Raji (cell line): ENCODE data around the gene CHAF1B.

Experiments
- POLR2A ChIP-seq: IDR thresholded peaks from 2 replicates; pipeline ENCODE4 v1.6.1; 2011; ENCODE audit warnings: low read depth, low read length, control low read depth; ENCODE audit not compliant: insufficient read depth

The CHAF1B gene

DNA sequence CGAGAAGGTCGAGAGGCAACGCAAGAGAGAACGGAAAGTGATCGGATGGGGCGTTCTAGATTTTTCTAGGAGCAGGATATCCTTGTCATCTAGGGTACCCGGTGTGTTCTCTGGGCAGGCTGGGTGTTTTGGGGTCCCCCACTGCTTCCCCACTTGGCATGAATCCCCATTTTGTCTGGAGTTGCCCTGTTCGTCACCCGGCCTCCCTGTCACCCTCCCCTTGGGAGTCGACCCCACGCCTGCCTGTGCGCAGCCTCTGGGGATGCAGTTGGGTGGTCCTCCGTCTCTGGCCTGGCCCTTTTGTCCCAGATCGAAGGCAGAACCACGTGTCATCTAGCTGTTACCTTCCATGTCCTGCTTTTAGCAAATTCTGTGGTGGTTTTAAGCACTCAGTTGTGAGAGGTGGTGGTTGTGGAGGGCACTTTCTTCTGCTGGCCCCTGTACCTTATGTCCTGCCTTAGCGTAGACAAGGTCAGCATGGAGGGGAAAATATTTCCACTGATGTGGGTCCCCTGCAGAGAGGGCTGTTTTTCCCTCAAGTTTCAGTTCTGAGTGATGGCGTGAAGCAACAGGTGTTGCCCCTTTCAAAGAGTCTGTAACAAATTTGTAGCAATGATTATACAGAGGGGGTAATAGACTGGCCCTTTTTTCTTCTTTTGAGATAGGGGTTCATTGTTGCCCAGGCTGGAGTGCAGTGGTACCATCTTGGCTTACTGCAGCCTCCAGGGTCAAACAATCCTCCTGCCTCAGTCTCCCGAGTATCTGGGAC lies 35.6 kb downstream of the CHAF1B start:
- no peak for TF ChIP-seq POLR2A

DNA sequence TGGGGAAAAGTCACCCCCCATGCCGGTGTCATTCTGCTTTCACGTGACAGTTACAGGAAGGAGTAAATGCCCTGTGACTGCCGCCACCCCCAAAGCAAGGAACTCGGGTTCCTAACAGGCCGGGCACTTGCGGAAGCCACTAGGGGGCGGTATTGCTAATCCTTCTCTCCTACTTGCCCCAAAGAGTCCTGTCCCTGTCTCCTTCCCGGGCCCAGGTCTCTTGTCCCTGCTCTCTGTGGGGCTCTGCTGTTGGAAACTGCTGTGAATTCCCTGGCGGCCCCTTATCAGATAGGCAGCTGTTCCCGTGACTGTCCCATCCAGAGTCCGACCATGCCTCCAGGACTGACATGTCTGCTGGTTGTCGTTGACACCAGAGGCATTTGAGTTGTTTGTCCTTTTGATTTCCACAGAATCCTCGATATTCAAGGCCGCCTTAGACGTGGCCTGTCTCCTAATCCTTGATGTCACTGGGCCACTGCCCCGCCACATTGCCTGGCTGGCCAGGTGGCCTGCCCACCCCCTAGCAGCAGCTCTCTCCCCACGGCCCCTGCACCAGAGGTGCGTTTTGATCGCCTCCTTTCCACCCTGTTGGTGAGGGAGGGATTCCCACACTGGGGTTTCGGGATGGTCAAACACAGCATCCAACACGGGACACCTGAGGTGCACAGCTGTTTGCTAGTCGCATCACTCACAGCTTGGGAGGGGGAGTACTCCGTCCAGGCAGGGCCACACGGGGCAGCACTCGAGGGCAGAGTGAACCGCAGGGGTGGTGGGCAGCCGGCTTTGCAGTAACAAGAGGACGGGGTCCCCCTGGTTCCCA lies 37.3 kb downstream of the CHAF1B start:
- no peak for TF ChIP-seq POLR2A

DNA sequence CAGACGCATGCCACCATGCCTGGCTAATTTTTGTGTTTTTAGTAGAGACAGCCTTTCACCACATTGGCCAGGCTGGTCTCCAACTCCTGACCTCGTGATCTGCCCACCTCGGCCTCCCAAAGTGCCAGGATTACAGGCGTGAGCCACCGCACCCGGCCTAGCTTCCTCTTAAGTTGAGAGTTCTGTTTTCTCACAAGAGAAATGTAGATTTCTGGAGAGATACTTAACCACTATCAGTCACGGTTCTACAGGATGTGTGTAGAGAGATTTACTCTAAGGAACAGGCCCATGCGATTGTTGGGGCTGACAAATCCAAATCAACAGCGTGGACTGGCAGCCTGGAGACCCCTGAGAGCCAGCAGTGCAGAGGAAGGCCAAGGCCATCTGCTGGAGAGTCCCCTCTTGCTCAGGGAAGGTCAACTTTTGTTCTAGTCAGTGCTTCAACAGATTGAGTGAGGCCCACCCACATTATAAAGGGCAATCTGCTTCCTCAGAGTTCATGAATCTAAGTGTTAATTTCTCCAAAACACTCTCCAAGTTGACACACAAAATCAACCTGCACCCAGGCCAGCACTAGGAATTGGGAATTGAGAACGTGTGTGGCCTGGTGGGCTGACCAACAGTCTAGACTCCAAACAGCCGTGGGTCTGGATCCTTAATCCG lies 38.7 kb downstream of the CHAF1B start:
- no peak for TF ChIP-seq POLR2A

DNA sequence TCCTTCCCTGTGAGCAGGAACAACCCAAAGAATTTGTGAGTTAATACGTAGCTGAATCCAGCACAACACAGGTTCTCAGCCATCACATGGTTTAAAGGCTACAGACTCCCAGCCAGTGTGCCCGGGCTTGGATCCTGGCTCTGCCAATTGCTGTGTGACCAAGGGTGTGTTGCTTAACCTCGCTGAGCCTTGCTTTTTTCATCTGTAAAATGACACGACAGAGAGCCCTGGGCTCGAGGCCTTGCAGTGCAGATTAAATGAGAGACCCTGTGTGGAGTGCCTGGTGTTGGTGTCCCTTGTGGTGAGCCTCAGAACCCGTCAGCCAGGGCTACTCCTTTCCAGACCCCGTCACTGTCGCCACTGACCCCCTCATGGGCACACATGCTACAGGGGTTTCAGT lies 39.4 kb downstream of the CHAF1B start:
- TF ChIP-seq POLR2A, result no peak

DNA sequence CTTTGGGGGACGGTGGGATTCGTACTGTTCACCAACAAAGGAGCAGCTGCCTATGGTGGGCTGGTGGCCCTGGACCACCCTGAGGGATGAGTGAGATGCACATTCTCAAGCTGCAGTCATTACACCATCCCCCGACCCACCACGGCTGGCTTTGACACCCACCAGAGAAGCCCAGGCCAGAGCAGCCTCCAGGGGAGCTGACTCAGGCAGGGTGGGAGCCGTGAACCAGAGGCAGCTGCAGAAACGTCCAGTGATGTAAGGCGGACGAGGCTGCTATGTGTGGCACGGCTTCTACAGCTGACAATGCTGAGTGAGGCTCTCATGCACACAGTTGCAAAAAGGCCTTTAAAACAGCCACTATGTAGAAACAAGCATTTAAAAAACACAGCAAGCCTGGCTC lies 40.1 kb downstream of the CHAF1B start:
- no peak for TF ChIP-seq POLR2A

DNA sequence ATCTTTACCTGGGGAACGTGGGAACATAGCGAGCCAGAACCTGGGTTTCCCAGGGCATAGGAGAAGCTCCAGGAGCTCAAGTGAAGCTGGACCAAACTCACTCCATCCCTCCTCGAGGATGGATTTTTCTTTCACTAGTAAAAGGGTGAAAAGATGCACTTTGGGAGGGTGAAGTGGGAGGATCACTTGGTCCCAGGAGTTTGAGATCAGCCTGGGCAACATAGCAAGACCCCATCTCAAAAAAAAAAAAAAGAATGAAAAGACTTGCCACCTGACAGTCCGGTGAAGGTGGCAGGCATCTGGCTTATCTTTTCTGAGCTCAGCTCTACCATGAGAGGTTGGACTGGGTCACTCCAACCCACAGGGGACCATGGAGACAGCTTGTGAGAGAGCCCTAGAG lies 42.3 kb downstream of the CHAF1B start:
- no peak for TF ChIP-seq POLR2A

DNA sequence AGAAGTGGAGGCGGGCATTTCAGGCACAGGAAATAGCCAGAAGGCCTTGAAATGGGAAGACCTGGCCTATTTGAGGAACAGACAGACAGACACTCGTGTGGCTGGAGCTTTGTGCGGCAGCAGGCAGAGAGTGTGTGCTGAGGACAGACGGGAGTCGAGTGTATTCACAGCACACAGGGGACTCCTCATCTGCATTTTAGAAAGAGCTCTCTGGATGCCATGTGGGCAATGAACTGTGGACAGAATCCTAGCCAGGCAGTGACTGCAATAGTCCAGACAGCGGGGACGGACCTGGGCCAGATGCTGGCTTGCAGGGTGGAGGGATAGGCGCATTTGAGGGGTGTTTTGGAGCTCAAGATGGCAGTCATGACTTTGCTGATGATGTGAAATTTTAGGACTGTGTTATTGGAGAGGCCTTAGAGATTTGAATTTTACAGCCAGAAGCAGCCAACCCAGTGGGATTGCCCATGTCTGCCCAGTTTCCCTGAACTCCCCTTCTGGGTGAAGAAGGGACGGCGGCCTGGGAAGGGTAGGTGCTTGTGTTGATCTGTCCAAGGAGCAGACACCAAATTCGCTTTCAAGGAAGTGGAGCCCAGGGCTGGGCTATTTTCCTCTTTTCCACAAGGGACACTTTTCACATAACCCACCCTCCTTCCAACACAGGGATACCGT lies 43.7 kb downstream of the CHAF1B start:
- no peak for TF ChIP-seq POLR2A

DNA sequence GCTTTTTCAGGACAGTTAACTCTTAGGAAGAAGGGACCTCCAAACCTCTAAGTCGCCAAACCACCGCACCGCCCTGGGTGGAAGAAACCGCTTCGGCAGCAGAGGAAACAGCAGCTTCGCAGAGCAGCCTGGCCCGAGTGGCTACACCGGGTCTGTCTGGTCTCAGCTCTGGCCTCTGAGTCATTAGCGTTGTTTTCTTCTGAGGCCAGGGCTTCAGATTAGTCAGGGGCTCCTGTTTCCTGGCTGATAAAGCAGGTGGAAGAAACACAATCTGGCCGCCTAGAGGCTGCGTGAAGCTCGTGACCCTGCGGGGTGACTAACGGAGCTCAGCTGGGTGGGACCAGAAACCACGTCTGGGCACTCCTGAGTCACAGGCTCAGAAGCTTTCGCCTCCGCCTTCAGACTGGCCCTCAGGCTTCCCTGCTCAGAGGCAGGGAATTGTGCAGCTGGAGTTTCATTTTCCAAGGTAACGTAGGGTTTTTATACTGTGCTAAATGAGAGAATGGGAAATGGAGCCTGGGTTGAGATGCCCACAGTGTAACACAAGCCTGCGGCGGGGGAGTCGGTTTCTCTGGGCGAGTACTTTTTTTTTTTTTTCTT lies 44.9 kb downstream of the CHAF1B start:
- no peak for TF ChIP-seq POLR2A

DNA sequence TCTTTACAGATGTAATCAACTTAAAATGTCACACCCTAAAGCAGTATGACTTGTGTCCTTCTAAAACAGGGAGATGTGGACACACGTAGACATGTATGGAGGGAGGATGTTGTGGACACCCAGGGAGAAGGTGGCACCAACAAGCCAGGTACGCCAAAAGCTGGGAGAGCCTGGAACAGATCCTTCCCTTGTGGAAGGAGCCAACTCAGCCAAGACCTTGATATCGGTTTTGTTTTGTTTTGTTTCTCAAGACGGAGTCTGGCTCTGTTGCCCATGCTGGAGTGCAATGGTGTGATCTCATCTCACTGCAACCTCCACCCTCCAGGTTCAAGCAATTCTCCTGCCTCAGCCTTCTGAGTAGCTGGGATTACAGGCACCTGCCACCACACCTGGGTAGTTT lies 45.6 kb downstream of the CHAF1B start:
- TF ChIP-seq POLR2A, result no peak

DNA sequence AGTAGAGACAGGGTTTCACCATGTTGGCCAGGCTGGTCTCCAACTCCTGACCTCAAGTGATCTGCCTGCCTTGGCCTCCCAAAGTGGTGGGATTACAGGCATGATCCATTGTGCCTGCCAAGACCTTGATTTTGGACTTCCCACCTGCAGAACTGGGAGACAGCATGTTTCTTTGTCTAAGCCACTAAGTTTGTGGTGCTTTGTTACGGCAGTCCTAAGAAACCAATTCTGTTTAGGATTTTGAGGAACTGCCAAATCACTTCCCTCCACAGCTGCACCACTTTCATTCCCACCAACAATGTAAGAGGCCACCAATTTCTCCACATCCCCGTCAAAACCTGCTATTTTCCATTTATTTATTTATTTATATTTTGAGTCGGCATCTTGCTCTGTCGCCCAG lies 46.1 kb downstream of the CHAF1B start:
- no peak for TF ChIP-seq POLR2A

DNA sequence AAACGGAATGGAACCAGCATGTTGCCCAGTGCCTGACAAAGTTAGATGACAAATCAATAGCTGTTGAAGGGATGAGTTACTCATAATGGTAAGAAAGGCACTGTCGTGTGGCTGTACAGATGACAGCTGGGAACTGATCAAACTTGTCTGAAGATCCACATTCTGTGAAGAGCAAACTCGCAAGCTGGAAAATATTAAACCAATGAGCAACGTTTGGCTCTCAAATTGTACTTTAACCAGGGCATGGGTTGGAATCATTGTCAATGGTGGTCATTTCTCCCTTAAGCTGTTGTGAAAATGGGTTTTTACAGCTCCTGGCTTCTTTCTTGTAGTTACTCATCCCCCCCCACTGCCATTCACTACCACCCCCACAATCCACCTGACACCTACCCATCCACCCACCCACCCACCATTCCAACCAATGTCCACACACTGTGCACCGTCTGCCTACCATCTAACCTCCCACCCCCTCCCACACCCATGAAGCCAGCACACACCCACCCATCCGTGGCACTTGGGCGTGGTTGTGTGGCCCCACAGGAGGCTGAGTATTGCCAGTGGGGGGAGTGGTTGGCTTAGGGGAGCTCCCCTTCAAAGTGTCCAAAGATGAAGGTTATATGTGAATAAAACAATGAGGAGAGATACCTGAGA lies 48.0 kb downstream of the CHAF1B start:
- TF ChIP-seq POLR2A, result no peak

DNA sequence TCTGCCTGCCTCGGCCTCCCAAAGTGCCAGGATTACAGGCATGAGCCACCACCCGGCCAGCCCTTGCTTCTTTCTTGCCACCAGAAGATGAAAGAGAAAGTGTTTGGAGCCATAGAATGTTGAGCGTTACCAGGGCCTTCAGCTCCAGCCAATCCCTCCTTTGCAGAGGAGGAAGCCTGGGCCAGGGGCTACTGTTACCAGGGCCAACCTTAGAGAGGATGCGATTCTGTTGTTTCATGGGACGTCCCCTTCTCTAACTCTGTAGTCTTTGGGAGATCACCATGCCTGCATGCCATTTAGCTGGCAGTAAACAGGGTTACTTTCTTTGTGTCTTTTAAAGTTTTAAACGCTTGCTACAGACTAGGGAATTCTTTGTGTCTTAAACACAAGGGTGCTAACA lies 49.0 kb downstream of the CHAF1B start:
- no peak for TF ChIP-seq POLR2A

DNA sequence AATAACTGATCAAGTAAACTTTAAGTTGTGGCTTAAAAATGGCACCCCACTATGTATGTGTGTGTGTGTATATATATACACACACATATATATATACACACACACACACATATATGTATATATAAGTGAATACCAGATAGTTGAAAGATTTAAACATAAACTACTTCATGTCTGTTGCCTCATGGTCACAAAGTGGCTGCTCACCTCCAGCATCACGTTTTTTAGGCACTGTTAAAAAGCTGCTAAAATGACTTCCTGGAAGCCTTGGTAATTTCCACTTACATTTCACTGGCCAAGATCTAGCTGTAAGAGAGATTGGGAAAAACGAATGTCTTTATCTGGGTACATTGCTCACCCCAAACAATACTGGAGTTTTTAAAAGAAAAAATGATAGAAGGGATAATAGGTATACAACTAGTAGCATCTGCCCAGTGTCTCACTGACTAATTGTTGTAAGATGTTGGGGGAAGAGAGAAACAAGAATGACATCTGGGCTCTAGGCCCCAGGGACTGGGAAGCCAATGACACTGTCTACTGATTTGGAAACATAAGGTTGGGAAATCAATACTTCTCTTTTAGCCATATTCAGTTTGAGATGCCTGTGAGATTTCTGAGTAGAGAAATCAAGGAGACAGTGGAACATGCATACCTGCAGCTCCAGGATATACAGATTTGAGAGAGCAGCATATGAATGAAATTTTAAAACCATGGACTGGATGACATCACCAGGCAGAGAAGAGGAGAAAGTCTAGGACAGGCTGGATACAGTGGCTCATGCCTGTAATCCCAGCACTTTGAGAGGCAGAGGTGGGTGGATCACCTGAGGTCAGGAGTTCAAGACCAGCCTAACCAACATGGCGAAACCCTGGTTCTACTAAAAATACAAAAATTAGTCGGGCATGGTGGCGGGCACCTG lies 51.9 kb downstream of the CHAF1B start:
- TF ChIP-seq POLR2A, result no peak

DNA sequence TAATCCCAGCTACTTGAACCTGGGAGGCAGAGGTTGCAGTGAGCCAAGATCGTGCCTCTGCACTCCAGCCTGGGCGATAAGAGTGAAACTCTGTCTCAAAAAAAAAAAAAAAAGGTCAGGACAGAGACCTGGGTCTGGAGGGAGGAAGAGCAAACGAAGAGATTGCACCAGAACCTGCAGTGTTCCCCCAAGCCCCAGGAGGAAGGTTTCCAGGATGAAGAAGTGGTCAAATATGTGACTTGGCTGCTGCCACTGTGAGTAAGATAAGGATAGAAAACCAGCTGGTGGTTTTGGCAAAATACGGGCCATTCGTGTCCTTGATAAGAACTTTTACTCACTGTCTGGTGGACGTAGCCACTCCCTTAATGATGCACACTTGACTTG lies 52.5 kb downstream of the CHAF1B start:
- TF ChIP-seq POLR2A, result no peak

DNA sequence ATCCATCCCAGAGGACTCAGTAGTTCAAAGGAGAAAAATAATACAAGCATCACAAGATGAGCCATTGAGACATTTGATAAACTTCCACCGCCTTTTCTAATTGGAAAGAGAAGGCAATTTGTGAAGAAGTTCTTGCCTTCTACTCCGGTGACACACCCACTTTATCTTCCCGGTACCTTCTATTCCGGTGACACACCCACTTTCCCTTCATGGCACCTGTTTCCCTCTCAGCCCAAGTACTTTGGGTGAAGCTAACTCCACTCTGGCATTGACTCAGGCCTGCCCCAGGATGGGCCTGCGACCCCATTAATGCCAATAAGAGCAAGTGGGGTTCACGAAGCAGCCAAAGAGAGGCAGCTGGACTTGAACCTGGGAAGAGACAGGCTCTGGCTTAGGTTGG lies 56.5 kb downstream of the CHAF1B start:
- TF ChIP-seq POLR2A, result no peak
